ENCODE data around the gene PHLDA2.
A peak's percentile ranks its signal among the peaks of the same experiment; 100 is the strongest.

The PHLDA2 gene

GRCh38 chr11:2928605-2929530, at the start of gene PHLDA2:
TSS of gene PHLDA2 (minus strand) at chr11:2929420. CDS start at chr11:2929364, 56 bp downstream.
- peak in 1 of 2 donors; percentile 93 for DNase-seq

- no peak for DNase-seq
Measured at GRCh38 chr11:2977113-2977512, 47.9 kb upstream of the PHLDA2 start.

- no peak for DNase-seq
Measured at GRCh38 chr11:2976294-2977063, 47.3 kb upstream of the PHLDA2 start.

GRCh38 chr11:2975594-2975993, 46.4 kb upstream of the PHLDA2 start:
- DNase-seq, result peak in 1 of 2 donors; percentile 12

GRCh38 chr11:2974272-2974671, 45.1 kb upstream of the PHLDA2 start:
- DNase-seq, result no peak

GRCh38 chr11:2968341-2968900, 39.2 kb upstream of the PHLDA2 start:
- DNase-seq, result no peak

GRCh38 chr11:2964782-2965181, 35.6 kb upstream of the PHLDA2 start:
- DNase-seq, result no peak

- DNase-seq, result no peak
Measured at GRCh38 chr11:2963761-2964160, 34.5 kb upstream of the PHLDA2 start.

GRCh38 chr11:2963112-2963754, 34.0 kb upstream of the PHLDA2 start:
- no peak for DNase-seq

GRCh38 chr11:2961080-2961479, 31.9 kb upstream of the PHLDA2 start:
- no peak for DNase-seq

- no peak for DNase-seq
Measured at GRCh38 chr11:2960139-2960538, 30.9 kb upstream of the PHLDA2 start.

GRCh38 chr11:2958251-2958650, 29.0 kb upstream of the PHLDA2 start:
- DNase-seq, result no peak

- no peak for DNase-seq
Measured at GRCh38 chr11:2955906-2956476, 26.8 kb upstream of the PHLDA2 start.

- DNase-seq, result no peak
Measured at GRCh38 chr11:2954263-2954662, 25.0 kb upstream of the PHLDA2 start.

GRCh38 chr11:2952290-2952689, 23.1 kb upstream of the PHLDA2 start:
- DNase-seq, result no peak

- DNase-seq, result no peak
Measured at GRCh38 chr11:2951231-2952110, 22.3 kb upstream of the PHLDA2 start.

- DNase-seq, result no peak
Measured at GRCh38 chr11:2950825-2951224, 21.6 kb upstream of the PHLDA2 start.

- DNase-seq, result no peak
Measured at GRCh38 chr11:2949920-2950319, 20.7 kb upstream of the PHLDA2 start.

- no peak for DNase-seq
Measured at GRCh38 chr11:2947744-2948143, 18.5 kb upstream of the PHLDA2 start.

GRCh38 chr11:2945757-2946287, 16.6 kb upstream of the PHLDA2 start:
- no peak for DNase-seq

- DNase-seq, result peak in 1 of 2 donors; percentile 90
Measured at GRCh38 chr11:2945031-2945756, 16.0 kb upstream of the PHLDA2 start.

Measured in bone marrow (tissue), 2 donors.